C4-2B (cell line): ENCODE measurements around the gene NPAS3.
A peak's percentile ranks its signal among the peaks of the same experiment; 100 is the strongest.

Experiments
- ZFX ChIP-seq: fragments of 450-650 bp; IDR thresholded peaks from 2 replicates; pipeline ENCODE4 v1.6.1; 2017
- TF ChIP-seq, protein P1 (sequence below): fragments of 450-650 bp; conservative IDR thresholded peaks from 2 replicates; pipeline ENCODE4 v1.5.1; 2017; ENCODE audit warnings: mild to moderate bottlenecking

DNA sequence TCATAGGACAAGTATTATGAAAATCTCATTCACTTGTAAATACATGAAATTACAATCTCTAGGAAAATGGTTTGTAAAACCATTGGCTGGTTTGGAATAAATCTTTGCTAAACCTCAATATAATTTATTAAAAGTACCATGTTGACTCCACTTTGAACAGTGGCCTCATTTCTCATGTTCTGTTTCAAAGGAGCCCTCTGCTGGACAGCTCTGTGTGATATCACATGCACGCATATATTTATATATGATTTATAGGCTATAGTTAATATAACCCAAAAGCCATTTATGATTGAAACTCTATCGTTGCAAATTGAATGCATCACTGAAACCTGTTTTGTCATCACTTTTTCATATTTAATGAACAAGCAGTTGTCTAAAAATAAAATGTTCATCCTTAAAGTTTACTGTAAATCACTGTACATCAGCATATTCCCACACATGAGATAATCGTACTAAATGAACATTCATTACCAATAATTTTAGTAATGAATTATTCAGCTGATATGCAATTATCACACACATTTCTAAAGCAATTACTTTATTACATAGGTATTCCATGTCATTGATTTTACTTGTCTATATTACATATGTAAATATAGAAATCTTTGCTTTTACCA lies 493.8 kb downstream of the NPAS3 start:
- TF ChIP-seq, protein P1, sequence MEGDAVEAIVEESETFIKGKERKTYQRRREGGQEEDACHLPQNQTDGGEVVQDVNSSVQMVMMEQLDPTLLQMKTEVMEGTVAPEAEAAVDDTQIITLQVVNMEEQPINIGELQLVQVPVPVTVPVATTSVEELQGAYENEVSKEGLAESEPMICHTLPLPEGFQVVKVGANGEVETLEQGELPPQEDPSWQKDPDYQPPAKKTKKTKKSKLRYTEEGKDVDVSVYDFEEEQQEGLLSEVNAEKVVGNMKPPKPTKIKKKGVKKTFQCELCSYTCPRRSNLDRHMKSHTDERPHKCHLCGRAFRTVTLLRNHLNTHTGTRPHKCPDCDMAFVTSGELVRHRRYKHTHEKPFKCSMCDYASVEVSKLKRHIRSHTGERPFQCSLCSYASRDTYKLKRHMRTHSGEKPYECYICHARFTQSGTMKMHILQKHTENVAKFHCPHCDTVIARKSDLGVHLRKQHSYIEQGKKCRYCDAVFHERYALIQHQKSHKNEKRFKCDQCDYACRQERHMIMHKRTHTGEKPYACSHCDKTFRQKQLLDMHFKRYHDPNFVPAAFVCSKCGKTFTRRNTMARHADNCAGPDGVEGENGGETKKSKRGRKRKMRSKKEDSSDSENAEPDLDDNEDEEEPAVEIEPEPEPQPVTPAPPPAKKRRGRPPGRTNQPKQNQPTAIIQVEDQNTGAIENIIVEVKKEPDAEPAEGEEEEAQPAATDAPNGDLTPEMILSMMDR = peak; percentile 73
- no peak for TF ChIP-seq ZFX
